Left lobe of liver (tissue), 2 donors: ENCODE data around the gene ADCK1. TPM values are rescaled to one million over a fixed set of nuclear protein-coding genes. Genes with fewer than 3 reads are reported as not detected.
"Not testable (repeated sequence)": the region's sequence is repeated elsewhere in the genome, so short reads cannot be mapped to it uniquely, and the experiment has no call there.

ENCODE experiments used
- ATAC-seq: fragments of 200-7000 bp; cut with Tn5 transposase; one replicate; pipeline ENCODE4 v1.9.1; 2020; ENCODE audit warnings: mild to moderate bottlenecking, moderate library complexity
- DNase-seq: peaks from one replicate; pipeline ENCODE4 v3.0.0-alpha.2; 2020; ENCODE audit warnings: low spot score
- total RNA-seq: library from RNA; stranded (reverse); gene quantifications from one replicate; pipeline ENCODE4 v1.2.1, GENCODE V29; 2021
- donor health status: DM: no; HTN: no; CAD: no; lungs with moderate emphysema.
- donor health status: DM: no; HTN: yes; CAD: no.

ADCK1 gene
- total RNA-seq, 1 donor from 2014 or later = 5.0 TPM

DNA sequence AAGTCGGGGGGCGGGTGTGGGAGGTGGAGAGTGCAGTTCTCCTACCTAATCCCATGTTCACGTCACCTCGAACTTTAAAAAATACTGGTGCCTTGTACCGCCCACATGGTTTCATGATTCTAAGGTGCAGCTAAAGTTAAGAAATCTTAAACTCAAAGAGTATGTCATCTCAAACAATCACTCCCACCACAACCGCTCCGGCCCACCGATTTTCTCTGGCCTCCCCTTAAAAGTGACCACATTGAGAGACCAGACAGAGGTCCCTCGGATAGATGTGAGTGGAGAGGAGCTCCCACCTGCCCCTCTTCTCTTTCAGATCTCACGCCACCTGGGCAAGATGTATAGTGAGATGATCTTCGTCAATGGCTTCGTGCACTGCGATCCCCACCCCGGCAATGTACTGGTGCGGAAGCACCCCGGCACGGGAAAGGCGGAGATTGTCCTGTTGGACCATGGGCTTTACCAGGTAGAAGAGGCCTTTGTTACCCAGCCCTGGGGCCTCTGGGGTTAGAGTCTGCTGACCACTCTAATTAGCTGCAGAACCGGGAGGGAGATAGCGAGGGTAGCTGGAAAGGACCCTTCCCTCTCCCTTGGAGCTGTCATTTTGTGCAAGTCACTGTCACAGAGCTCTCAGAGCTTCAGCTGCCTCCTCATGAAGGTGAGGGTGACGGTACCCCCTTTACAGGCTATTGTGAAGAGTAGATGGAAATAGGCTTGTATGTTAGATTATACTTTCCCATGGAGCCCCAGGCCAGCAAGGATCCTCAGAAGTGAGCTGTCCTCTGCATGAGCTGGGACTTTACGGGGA lies 124.4 kb downstream of the ADCK1 start:
- ATAC-seq = no peak

DNA sequence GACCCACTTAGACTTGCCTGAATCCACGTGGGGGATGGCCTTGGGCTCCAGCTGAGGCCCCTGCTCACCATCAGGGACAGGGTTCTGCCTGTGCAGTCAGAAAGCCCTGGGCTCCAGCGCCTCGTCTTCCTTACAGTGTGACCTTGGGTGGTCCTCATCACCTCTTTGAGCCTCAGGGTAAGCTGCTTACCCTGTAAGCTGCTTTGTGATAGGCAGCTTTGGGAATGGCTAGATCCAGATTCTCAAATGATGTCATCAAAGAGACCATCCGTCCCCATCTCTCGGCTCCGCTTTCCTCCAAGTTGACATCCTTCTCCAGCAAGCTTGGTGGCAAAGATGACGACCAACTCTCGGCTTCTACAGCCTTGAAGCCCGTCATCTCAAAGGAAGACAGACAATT lies 127.0 kb downstream of the ADCK1 start:
- no peak for DNase-seq
- no peak for ATAC-seq

More for the DNA sequence above, 124.4 kb downstream of the ADCK1 start:
- DNase-seq = no peak

DNA sequence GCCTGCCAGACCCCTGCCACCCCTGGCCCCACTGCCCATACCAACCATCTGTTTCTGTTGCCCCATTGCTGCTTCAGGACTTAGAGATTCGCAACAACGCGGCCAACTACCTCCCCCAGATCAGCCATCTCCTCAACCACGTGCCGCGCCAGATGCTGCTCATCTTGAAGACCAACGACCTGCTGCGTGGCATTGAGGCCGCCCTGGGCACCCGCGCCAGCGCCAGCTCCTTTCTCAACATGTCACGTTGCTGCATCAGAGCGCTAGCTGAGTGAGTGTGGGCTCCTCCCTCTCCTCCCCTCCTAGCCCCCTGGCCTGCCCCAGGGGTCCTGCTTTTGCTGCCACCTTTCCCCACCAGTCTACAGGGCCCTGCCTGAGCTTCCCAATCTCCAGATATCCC lies 131.5 kb downstream of the ADCK1 start:
- no peak for DNase-seq
- ATAC-seq = no peak

DNA sequence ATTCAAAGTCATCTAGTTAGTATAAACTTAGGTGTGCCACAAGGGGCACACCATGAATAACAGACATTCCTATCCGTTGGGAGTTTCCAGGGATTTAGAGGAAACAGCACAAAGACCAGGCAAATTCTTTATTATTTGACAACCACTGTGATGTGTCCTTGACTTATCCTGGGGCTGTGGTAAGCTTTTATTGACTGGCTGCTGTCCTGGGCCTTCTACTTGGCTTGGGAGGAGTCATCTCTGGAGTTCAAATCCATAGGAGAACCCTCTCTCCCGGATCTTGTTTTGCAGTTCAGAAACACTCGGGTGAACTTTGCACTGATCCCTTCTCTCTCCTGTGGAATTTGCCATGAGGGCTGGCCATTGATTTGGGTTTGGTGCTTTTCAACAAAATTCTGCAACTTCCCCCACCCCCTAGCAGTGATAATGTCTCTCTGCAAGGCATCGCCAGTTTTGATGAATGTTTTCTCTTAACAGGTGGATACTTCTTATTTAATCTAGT lies 136.3 kb downstream of the ADCK1 start:
- DNase-seq (no peak), ATAC-seq (no peak)

DNA sequence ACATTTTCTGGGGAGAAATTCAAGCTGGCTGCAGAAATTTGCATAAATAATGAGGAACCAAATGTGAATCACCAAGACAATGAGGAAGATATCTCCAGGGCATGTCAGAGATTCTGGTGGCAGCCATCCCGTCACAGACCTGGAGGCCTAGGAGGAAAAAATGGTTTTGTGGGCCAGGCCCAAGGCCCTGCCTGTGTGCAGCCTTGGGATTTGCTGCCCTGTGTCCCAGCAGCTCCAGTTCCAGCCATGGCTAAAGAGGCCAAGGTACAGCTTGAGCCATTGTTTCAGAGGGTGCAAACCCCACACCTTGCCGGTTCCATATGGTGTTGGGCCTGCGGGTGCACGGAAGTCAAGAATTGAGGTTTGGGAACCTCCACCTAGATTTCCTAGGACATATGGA lies 147.5 kb downstream of the ADCK1 start:
- ATAC-seq = no peak
- no peak for DNase-seq

DNA sequence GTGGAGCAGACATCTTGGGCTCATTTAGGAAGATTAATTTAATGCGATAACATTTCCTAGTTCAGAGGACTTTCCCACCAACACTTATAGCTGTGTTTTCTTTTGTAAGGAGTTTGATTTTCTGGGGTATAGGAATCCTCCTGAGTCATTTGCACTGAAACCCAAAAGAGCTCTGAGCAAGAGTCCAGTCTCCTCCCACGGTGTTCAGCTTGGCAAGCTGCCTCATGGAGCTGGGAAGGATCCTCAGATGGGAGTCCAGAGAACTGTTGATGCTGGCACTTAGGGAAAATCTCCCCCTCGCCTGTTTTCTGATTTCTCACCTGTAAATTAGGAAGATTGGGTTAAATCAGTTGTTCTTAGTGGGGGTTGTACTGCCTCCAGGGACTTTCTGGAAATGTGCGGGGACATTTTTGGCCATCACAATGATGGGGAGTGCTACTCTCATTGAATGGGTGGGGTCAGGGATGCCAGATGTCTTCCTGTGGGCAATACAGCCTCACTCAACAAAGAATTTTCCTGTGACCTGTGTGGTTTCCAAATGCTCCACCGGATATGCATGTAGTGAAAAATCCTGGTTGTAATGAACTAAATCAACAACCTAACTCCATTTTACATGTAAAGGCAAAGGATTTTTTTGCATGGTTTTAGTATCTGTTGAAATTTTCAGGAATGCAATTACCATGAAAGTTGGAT lies 150.6 kb downstream of the ADCK1 start:
- no peak for DNase-seq
- ATAC-seq = no peak

DNA sequence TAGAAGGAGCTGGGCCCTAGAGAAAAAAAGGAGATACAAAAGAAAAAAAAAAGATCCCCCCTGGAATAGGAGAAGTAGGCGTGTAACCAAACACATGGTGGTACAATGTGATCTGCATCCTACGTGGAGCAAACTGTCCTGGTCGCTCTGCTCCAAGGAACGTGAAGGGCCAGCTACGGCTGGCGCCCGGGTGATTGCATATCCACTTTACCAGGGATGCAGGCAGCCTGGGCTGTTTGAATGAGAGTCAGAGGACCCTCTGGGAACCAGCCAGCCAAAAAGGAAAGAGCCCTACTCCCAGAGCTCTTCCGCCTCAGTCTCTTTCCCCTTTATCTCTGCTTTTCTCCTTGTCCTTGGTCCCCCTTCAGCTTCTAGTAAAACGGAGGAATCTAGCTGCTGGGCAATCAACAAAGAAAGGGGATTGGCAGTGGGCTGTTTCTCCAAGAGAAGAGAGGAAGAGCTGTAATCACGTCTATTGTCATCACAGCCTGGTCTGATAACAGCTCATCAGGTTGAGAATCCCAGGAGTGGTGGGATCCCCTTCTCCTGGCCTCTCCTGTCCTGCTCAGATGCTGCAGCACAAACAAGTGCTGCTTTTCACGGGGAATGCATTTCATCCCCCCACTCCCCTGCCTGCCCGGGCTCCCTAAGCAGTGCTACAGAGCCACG lies 156.0 kb downstream of the ADCK1 start:
- ATAC-seq (no peak), DNase-seq (no peak)

DNA sequence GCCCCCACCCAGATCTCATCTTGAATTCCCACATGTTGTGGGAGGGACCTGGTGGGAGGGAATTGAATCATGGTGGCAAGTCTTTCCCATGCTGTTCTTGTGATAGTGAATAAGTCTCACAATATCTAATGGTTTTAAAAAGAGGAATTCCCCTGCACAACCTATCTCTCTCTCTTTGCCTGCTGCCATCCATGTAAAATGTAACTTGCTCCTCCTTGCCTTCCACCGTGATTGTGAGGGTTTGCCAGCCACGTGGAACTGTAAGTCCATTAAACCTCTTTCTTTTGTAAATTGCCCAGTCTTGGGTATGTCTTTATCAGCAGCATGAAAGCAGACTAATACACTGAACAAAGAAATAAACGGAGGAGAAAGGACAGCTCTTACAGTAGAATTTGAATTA lies 159.8 kb downstream of the ADCK1 start:
- DNase-seq, ATAC-seq: not testable (repeated sequence)

DNA sequence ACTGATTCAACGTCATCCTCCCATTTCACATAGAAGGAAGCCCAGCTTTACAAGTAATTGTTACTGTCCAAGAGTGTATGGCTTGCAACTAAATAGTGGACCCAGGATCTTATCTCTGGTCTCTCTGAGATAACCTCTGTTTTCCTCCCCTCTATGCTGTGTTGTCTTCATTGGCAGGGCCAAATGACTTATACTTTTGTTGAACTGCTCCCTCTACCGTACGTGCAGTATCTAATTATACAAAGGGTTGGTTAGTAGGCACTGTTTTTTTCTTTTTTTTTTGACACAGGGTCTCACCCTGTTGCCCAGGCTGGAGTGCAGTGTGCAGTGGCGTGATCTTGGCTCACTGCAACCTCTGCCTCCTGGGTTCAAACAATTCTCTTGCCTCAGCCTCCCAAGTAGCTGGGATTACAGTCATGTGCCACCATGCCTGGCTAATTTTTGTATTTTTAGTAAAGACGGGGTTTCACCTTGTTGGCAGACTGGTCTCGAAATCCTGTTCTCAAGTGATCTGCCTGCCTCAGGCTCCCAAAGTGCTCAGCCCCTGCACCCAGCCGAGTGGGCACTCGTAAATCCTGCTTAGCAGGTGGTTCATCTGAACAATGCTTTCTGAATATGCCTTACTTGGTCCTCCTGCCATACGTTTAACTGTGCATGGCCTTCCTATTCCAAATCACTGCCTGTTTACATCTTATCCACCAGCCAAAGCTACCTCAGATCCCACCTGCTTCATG lies 162.1 kb downstream of the ADCK1 start:
- DNase-seq (no peak), ATAC-seq (no peak)

DNA sequence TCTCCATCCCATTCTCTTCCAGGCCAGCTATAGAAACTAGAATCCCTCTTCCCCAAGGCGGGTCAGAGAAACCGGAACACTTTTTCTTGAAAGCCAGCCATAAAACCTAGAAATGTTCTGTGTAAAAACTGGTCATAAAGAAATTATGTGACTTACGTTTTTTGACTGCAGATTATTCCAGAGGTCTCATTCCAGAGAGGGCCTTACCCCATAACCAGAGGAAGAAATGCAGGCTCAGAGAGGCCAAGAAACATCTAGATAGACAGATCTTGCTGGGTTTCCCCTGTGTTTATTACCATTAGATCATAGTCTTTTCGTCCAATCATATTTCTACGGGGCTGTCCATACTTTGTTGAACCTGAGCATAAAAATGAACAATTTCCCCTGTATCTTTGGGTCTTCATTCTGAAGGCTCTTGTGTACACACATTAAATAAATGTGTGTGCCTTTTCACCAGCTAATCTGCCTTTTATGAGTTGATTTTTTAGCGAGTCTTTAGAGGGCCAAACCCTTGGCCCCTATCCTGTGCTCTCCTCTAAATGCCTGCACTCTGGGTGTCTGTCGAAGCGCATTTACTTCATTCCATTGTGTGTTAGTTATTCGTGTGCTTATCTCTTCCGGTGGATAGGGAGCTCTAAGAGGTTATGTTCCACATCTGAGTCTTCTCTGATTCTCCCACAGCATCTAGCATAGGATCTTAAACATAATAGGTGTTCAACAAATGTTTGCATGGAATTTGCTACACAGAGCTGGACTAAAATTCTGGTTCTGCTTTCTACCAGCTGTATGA lies 163.0 kb downstream of the ADCK1 start:
- no peak for DNase-seq
- ATAC-seq = no peak

DNA sequence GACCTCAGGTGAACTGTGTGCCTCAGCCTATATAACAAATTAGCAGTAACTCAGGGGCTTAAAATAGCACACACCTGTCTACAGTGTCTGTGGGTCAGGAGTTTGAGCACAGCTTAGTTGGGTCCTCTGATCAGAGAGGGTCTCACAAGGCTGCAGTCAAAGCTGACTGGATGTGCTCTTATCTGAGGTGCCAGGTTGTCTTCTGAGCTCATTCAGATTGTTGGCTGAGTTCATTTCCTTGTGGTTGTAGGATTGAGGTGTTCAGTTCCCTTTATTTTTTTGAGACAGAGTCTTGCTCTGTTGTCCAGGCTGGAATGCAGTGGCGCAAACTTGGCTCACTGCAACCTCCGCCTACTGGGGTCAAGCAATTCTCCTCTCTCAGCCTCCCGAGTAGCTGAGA lies 164.7 kb downstream of the ADCK1 start:
- ATAC-seq (no peak), DNase-seq (no peak)

DNA sequence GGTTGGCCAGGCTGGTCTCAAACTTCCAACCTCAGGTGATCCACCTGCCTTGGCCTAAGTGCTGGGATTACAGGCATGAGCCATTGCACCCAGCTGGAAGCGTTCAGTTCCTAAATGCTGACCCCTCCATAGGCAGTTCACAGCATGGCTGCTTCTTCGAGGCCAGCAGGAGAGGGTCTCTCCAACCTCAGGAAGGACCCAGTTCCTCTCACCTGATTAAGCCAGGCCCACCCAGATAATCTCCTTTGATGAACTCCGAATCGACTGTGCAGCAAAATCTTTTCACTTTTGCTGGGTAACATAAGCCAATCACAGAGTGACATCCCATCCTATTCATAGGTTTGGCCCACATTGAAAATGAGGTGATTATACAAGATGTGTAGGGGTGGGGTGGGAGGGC lies 165.1 kb downstream of the ADCK1 start:
- DNase-seq = no peak
- no peak for ATAC-seq

DNA sequence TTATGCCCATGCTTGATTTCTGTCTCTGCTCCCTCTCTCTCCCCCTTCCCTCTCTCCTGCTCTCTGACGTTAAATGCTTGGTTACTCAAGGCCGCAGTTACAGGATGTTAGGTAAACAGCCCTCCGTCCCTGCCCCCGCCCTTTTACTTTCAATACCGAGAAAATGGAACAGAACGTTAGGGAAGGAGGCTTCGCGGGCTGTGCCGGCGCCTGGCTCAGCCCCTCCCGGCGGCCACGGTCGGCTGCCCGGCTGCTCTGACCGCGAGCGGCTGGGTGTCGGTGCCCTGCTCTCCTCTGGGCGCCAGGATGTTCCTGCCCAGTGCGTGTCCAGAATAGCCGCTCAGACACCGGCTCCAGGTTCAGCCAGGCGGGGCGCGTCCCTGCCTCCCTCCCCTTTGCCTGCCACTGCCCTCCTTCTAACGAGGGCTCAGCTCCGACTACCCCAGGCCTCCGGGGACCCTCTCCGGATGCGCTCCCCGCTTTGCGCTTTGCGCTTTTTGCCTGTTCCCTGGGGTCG lies 166.1 kb downstream of the ADCK1 start:
- peak; percentile 79 for ATAC-seq

DNA sequence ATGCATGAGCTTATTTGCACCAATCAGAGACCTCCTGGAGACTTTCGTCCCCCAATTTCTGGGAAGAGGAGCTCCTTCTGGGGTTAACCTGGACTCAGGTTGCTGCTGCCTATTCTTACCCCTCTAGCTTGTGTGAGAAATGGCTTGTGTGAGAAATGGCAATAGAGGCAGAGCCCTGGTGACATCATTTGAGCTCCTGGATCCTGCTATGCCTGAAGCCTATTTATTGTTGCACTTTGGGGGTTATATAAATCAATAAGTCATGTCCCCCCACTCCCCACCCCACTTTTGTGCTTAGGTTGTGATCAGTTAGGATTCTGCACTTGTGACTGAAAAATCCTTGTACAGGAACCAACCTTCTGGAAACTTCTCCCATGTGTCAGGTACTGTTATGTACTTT lies 167.2 kb downstream of the ADCK1 start:
- ATAC-seq (no peak), DNase-seq (no peak)

More for the DNA sequence above, 166.1 kb downstream of the ADCK1 start:
- DNase-seq = peak; percentile 46

DNA sequence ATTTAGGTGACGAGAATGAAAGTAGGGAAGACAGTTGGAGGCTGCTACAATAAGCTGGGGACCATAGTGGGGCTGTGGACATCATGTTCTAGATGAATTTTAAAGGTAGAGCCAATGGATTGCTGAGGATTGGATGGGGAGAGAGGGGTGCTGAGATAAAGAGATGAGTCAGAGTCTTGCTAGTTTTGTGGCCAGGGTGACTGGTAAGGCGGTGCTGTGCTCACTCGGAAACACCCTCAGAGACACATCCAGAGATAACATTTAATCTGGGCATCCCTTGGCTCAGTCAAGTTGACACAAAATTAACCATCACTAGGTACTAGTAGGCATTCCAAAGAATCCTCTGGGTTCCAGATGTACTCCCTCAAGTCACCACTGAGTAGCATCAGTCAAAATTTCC lies 170.7 kb downstream of the ADCK1 start:
- no peak for DNase-seq
- ATAC-seq = no peak

DNA sequence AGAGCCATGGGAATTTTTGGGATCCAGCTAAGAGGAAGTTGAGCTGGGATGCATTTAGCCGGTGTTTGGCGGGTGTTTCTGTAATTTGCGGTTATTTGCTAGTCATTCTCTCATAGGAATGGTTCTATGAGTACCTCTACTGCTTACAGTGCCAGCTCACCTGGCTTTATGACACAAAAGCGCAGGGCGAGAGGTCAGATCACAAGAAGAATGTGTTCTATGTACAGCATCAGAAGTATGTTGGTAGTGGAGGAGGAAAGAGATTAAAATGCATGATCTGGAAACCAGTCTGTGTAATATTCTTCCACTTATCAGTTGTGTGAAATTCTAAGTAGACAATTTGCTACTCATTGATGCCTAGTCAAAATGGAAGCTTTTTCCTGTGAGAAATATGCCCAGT lies 173.3 kb downstream of the ADCK1 start:
- DNase-seq (no peak), ATAC-seq (no peak)

DNA sequence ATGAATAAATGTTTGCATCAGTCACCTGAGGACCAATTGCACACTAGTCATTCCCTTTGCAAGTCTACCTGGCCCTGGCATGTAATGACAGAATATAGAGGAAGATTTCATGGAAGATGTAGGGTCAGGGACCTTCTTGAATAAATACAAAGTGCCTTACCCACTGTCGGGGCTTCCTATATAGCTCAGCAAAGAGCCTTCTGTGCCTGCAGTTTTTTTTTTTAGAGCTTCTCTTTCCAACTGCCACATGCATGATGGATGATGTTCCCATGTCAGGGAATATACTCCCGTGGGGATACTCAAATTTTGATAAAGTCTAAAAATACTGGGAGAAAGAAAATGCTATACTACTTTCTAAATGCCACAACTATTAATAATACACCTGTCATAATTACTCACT lies 176.7 kb downstream of the ADCK1 start:
- DNase-seq (no peak), ATAC-seq (no peak)

DNA sequence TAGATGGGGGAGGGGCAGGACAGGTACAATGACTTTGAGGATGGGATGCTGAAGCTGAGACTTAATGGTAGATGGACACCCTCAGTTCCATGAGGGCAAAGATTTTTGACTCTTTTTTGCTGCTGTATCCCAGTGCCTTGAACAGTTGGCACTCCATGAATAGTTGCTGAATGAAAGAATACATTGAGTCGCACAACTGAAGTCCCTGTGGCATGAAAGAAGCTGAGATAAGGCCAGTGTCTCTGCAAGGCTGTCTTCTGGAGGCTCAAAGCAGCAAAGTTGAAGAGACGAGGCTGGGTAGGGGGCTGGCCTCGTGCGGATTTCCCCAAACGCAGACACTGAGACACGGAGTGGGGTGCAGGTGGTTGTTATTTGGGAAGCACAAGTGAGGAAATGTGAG lies 179.3 kb downstream of the ADCK1 start:
- no peak for DNase-seq
- no peak for ATAC-seq

DNA sequence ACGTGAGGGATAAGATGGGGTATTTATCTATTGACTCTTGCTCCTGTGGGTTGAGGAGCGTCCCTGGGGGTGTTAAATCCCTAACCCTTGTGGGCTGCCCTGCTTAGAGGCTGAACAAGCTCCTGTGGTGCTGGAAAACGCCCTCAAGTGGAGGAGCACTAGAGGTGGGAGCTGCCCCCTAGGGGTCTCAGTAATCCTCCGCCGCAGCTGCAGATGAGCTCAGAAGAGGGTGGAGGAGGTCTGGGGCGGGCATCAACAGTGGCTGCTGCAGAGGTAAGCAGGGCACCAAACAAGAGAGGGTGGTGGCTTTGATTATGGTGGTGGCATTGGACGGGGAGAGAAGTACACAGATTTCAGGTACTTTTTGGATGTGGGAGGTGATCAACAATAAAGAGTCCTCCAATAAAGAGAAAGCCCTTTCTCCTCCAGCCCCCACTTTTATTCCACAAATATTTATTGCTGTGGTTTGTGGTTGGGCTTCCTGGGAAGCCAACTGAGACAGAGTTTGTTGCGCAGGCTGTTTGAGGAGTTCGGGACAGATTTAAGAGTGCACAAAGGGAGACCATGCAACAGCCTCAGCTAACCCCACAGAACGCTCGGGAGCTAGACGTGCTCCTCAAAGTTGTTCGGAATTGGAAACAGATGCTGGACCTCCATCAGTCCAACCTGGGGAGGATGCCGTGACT lies 179.9 kb downstream of the ADCK1 start:
- ATAC-seq (no peak), DNase-seq (no peak)
